Heart left ventricle (tissue), 16 donors: ENCODE results near the gene GRIP1. TPM values are rescaled to one million over a fixed set of nuclear protein-coding genes. Genes with fewer than 3 reads are reported as not detected.

ENCODE experiments used
- ATAC-seq, 4 donors: fragments of 200-7000 bp; cut with Tn5 transposase; one replicate each; pipeline ENCODE4 v1.9.1; 2020 to 2022; ENCODE audit warnings: moderate library complexity in 4 of 4, mild to moderate bottlenecking in 3 of 4, moderate number of reproducible peaks in 1 of 4
- DNase-seq, 5 donors: peaks; one replicate each; pipeline ENCODE4 v3.0.0-alpha.2; 2020
- H3K27ac ChIP-seq, 12 donors: fragments of 200-600 bp; sonication (generic) in 4 of 12; one replicate each; pipeline versions ENCODE4 v1.5.0 to v1.8.0; 2016 to 2022; ENCODE audit warnings: mild to moderate bottlenecking in 2 of 12
- H3K27me3 ChIP-seq, 9 donors: fragments of 200-600 bp; sonication (generic) in 2 of 9; one replicate each; pipeline versions ENCODE4 v1.5.1 to v1.8.0; 2016 to 2022; ENCODE audit warnings: mild to moderate bottlenecking in 3 of 9
- H3K36me3 ChIP-seq, 9 donors: fragments of 200-600 bp; sonication (generic) in 2 of 9; one replicate each; pipeline versions ENCODE4 v1.5.0 to v1.8.0; 2018 to 2022; ENCODE audit warnings: mild to moderate bottlenecking in 2 of 9
- H3K4me1 ChIP-seq, 12 donors: fragments of 200-600 bp; sonication (generic) in 4 of 12; one replicate each; pipeline versions ENCODE4 v1.5.0 to v1.8.0; 2016 to 2022; ENCODE audit warnings: mild to moderate bottlenecking in 3 of 12
- H3K4me3 ChIP-seq, 12 donors: fragments of 200-600 bp; sonication (generic) in 4 of 12; one replicate each; pipeline versions ENCODE4 v1.5.0 to v1.8.0; 2017 to 2022; ENCODE audit warnings: mild to moderate bottlenecking in 9 of 12, moderate library complexity in 4 of 12
- H3K9me3 ChIP-seq, 12 donors: fragments of 200-600 bp; sonication (generic) in 4 of 12; one replicate each; pipeline versions ENCODE4 v1.5.0 to v1.8.0; 2016 to 2022; ENCODE audit warnings: mild to moderate bottlenecking in 1 of 12
- CTCF ChIP-seq, 12 donors: fragments of 200-600 bp; sonication (generic) in 4 of 12; IDR thresholded peaks; one replicate each; pipeline versions ENCODE4 v1.5.0 to v1.8.0; 2018 to 2022; ENCODE audit warnings: antibody characterized with exemption in 12 of 12, mild to moderate bottlenecking in 5 of 12
- POLR2A ChIP-seq, 2 donors: fragments of 450-650 bp; IDR thresholded peaks; one replicate each; pipeline ENCODE4 v1.6.1; 2017; ENCODE audit warnings: antibody characterized with exemption in 2 of 2, mild to moderate bottlenecking in 2 of 2, moderate library complexity in 2 of 2
- WGBS, 4 donors: extraction: QIAGEN DNeasy Blood & Tissue Kit in 2 of 4; methylation state at CpG; one replicate each; pipeline versions ENCODE4 v1.1.5 to v1.1.7; 2013 to 2018; 5-methylcytosine and 5-hydroxymethylcytosine counted together
- intact Hi-C, 10 donors: fragments of 100-400 bp; cut with DNase I; formaldehyde crosslinking; loops; one replicate each; pipeline versions ENCODE4 v1.11.1 to v1.14.2; 2022
- polyA plus RNA-seq, 2 donors: library from polyadenylated mRNA; stranded (reverse); fragments of 200-250 nt; gene quantifications; one replicate each; pipeline ENCODE4 v1.2.3, GENCODE V29; 2013
- total RNA-seq, 9 donors: library from RNA; depleted of rRNA in 2 of 9; stranded (reverse); fragments of >200 nt in 2 of 9; fragmentation: NEBNext Ultra II Directional in 3 of 9; extraction: Animal tissue kit (Norgen Biotek cat#: 25700) in 3 of 9; gene quantifications; one replicate each; pipeline versions ENCODE4 v1.1.0 to v1.2.4, GENCODE V29; 2016 to 2023
- donor health status: ischemic (EF 13 %, LVEDD 7.1; RV severe dilation, severe dysfunction).
- donor health status: healthy with polysubstance abuse.
- donor health status: DM: no; HTN: yes; CAD: no.
- donor health status: DM: no; HTN: no; CAD: no.
- donor health status: ischemic (EF 25% LVEDD 6.9; RV normal size, moderate dysfunction).
- donor health status: ischemic (EF 25% LVEDD 5.7; RV mildly dilated, moderate dysfunction).
- donor health status: healthy.
- donor health status: DM: yes; HTN: yes; CAD: no.
- donor health status: ischemic (EF 35%, LVEDD 5.7; RV mildly dilated, moderate dysfunction).
- donor health status: nonischemic (EF 11% LVEDD 7.7; RV severe dilation, severe dysfunction).
- donor health status: DM: yes; HTN: yes; CAD: no.
- donor health status: PGD.
- donor health status: ischemic (EF 29% LVEDD 5.4; RV normal size, mild dysfunction).
- donor health status: nonischemic (EF 23%, LVEDD 6.1; RV moderate dilation, normal function).

GRIP1 gene
- total and polyA plus RNA-seq, 11 donors, result 0.30 to 8.4 (median 1.5) TPM

GRCh38 chr12:66624806-66625205 is 54.1 kb downstream of the GRIP1 start:
- Histone ChIP-seq H3K9me3 (no peaks in the 10 kb centered on the region), H3K4me3 (no peak overlapping the region), H3K27ac (no peak overlapping the region), H3K36me3 (no peaks in the 10 kb centered on the region), H3K4me1 (peaks cover 0 to 4% (median 0%) of the 10 kb centered on the region in 12 donors), H3K27me3 (no peaks in the 10 kb centered on the region)
- no peak for ATAC-seq
- TF ChIP-seq CTCF (IDR thresholded peaks at IDR 0.05), result no peak
- TF ChIP-seq POLR2A (IDR thresholded peaks at IDR 0.05), result no peak
- no peak for DNase-seq
- intact Hi-C loops, result no loop called here
- WGBS, 4 donors, result 73 to 80% (median 79%) methylated on average over 2 of the region's 2 CpGs

GRCh38 chr12:66623455-66623854 is 55.4 kb downstream of the GRIP1 start:
- Histone ChIP-seq H3K27me3 (no peaks in the 10 kb centered on the region), H3K4me1 (peaks cover 0 to 4% (median 0%) of the 10 kb centered on the region in 12 donors), H3K4me3 (no peak overlapping the region), H3K9me3 (no peaks in the 10 kb centered on the region), H3K27ac (no peak overlapping the region), H3K36me3 (no peaks in the 10 kb centered on the region)
- DNase-seq (no peak), ATAC-seq (no peak)
- intact Hi-C loops, result no loop called here
- TF ChIP-seq POLR2A (IDR thresholded peaks at IDR 0.05) (no peak), CTCF (IDR thresholded peaks at IDR 0.05) (no peak)

GRCh38 chr12:66620688-66621087 is 58.2 kb downstream of the GRIP1 start:
- WGBS, 4 donors, result 62 to 71% (median 69%) methylated on average over 2 of the region's 2 CpGs
- H3K9me3 ChIP-seq, result no peaks in the 10 kb centered on the region
- H3K27ac ChIP-seq, result no peak overlapping the region
- intact Hi-C loops, result no loop called here
- ATAC-seq, result no peak
- H3K4me1 ChIP-seq, result no peaks in the 10 kb centered on the region
- H3K4me3 ChIP-seq, result no peak overlapping the region
- H3K27me3 ChIP-seq, result no peaks in the 10 kb centered on the region
- DNase-seq, result no peak
- TF ChIP-seq CTCF (IDR thresholded peaks at IDR 0.05), result no peak
- TF ChIP-seq POLR2A (IDR thresholded peaks at IDR 0.05), result no peak
- H3K36me3 ChIP-seq, result no peaks in the 10 kb centered on the region

DNA sequence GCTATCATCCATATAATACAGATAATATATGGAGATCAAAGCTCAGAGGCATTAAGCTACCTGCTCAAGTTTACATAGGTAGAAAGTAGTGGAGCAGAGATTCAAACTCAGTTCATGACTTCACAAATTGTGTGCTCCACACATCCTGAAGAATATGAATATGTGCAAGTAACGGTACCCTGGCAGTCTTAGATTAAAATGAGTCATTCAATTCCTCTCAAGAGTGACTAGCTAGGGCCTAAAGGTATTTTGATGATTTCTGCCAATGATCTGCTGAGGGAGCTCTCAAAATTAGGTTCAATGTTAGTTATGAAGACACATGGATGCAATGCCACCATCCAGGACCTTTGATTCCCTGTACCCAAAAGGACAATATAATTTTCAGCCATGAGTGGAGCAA is 58.9 kb downstream of the GRIP1 start:
- no peak for TF ChIP-seq POLR2A (IDR thresholded peaks at IDR 0.05)
- no peak for TF ChIP-seq CTCF (IDR thresholded peaks at IDR 0.05)
- Histone ChIP-seq H3K4me3 (no peak overlapping the region), H3K9me3 (no peaks in the 10 kb centered on the region), H3K27me3 (no peaks in the 10 kb centered on the region), H3K36me3 (no peaks in the 10 kb centered on the region), H3K4me1 (no peaks in the 10 kb centered on the region), H3K27ac (no peak overlapping the region)
- ATAC-seq, result no peak
- WGBS, 4 donors, result 69 to 85% (median 82%) methylated on average over 1 of the region's 1 CpG
- no peak for DNase-seq
- intact Hi-C loops, result no loop called here
